Loucy (cell line): ENCODE measurements around the gene PLA2G4F.

Source experiments
- H2AFZ ChIP-seq: fragments of 200-600 bp; sonication (generic); 2 replicates; pipeline ENCODE4 v1.6.0; 2016; ENCODE audit warnings: antibody characterized with exemption, mild to moderate bottlenecking, low read length, moderate library complexity
- H3F3A ChIP-seq: fragments of 200-600 bp; 2 replicates; pipeline ENCODE4 v1.6.0; 2016; ENCODE audit warnings: antibody characterized with exemption, low read depth, mild to moderate bottlenecking
- H3K27me3 ChIP-seq: fragments of 200-600 bp; sonication (generic); 2 replicates; pipeline ENCODE4 v1.6.1; 2014; ENCODE audit warnings: low read length, mild to moderate bottlenecking; ENCODE audit not compliant: insufficient read depth, poor library complexity, severe bottlenecking
- H3K36me3 ChIP-seq: fragments of 200-600 bp; sonication (generic); 2 replicates; pipeline ENCODE4 v1.6.1; 2016; ENCODE audit warnings: low read length; ENCODE audit not compliant: insufficient read depth
- H3K4me1 ChIP-seq: fragments of 200-600 bp; sonication (generic); 2 replicates; pipeline ENCODE4 v1.5.1; 2014; ENCODE audit warnings: low read length, mild to moderate bottlenecking; ENCODE audit not compliant: insufficient read depth, poor library complexity, severe bottlenecking
- H3K4me2 ChIP-seq: fragments of 200-600 bp; sonication (generic); 2 replicates; pipeline ENCODE4 v1.6.0; 2014; ENCODE audit warnings: antibody characterized with exemption, low read length, low read depth, mild to moderate bottlenecking; ENCODE audit not compliant: poor library complexity, severe bottlenecking
- H3K4me3 ChIP-seq: fragments of 200-600 bp; sonication (generic); 2 replicates; pipeline ENCODE4 v1.5.1; 2014; ENCODE audit warnings: low read length, mild to moderate bottlenecking, mixed read lengths; ENCODE audit not compliant: poor library complexity, severe bottlenecking
- H3K79me2 ChIP-seq: fragments of 200-600 bp; sonication (generic); 2 replicates; pipeline ENCODE4 v1.6.1; 2014; ENCODE audit warnings: low read length; ENCODE audit not compliant: insufficient read depth
- H3K9ac ChIP-seq: fragments of 200-600 bp; sonication (generic); 2 replicates; pipeline ENCODE4 v1.6.0; 2014; ENCODE audit warnings: mild to moderate bottlenecking, low read depth, low read length, moderate library complexity; ENCODE audit not compliant: poor library complexity, severe bottlenecking
- H3K9me2 ChIP-seq: fragments of 200-600 bp; sonication (generic); replicated peaks from 2 replicates; pipeline ENCODE4 v1.6.1; 2016; ENCODE audit warnings: low read depth, low read length, mixed read lengths
- H3K9me3 ChIP-seq: fragments of 200-600 bp; sonication (generic); 2 replicates; pipeline ENCODE4 v1.6.1; 2014; ENCODE audit warnings: mild to moderate bottlenecking, antibody characterized with exemption, low read length, low read depth; ENCODE audit not compliant: insufficient read depth
- H4K20me1 ChIP-seq: fragments of 200-600 bp; sonication (generic); 2 replicates; pipeline ENCODE4 v1.6.0; 2014; ENCODE audit warnings: antibody characterized with exemption, low read length, mild to moderate bottlenecking; ENCODE audit not compliant: insufficient read depth, poor library complexity, severe bottlenecking
- CTCF ChIP-seq: fragments of 200-600 bp; sonication (generic); conservative IDR thresholded peaks from 2 replicates; pipeline ENCODE4 v1.5.1; 2014; ENCODE audit warnings: mild to moderate bottlenecking, antibody characterized with exemption, low read length
- EZH2phosphoT487 ChIP-seq: fragments of 200-600 bp; IDR thresholded peaks from 2 replicates; pipeline ENCODE4 v1.6.1; 2018; ENCODE audit warnings: antibody characterized with exemption, mild to moderate bottlenecking, moderate library complexity, borderline replicate concordance

PLA2G4F gene

GRCh38 chr15:42143356-42143755 is 13.1 kb downstream of the PLA2G4F start:
- Histone ChIP-seq H3K4me3 (no peak overlapping the region), H4K20me1 (no peaks in the 10 kb centered on the region), H3K79me2 (no peaks in the 10 kb centered on the region), H3K4me2 (no peak overlapping the region), H2AFZ (no peak overlapping the region), H3F3A (no peaks in the 10 kb centered on the region), H3K27me3 (no peaks in the 10 kb centered on the region), H3K9me2 (no peaks in the 10 kb centered on the region), H3K36me3 (no peaks in the 10 kb centered on the region), H3K9me3 (no peaks in the 10 kb centered on the region), H3K4me1 (no peaks in the 10 kb centered on the region), H3K9ac (no peak overlapping the region)
- TF ChIP-seq CTCF = no peak
- TF ChIP-seq EZH2phosphoT487 = no peak

DNA sequence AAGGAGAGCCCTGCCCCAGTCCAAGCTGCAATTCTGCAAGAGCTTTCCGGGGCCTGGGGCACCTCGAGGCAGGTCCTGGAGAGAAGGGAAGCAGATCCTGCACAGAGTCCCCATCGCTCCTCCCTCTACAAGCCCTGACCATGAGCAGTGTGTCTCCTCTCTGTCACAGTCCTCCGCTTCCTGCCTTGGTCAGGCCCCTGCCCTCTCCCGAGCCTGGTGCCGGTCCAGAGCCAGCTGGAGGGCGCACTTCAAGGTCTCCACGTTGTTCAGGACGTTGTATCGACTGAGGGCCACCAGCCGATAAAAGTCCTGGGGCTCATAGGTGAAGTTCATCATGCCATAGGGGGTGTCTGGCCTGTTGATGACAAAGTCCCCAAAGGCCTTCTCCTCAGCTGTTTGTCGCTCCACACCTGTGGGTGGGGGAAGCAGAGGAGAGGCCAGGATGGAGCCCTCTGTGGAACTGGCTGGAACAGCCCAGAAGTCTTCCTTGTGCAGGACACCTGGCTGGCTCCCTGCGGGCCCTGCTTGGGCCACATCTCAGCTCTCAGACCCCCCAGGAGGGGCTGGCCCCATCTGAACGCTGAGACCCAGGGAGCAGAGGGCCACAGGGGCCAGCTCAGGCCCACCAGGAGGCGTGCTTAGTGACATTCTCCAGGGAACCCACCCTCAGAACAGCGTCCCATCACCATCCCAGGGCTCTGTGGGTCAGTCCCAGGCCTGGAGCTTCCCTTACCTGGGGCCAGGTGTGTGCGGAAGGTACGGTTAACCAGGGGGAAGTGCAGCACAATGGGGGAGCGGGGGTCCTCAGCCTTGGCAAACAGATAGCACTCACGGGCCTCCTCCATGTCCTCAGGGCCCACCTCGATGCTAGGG is 14.4 kb downstream of the PLA2G4F start:
- TF ChIP-seq CTCF (no peak), EZH2phosphoT487 (no peak)
- Histone ChIP-seq H3K9me2 (no peaks in the 10 kb centered on the region), H3K9ac (no peak overlapping the region), H3K79me2 (no peaks in the 10 kb centered on the region), H3K36me3 (no peaks in the 10 kb centered on the region), H3K4me2 (no peak overlapping the region), H3K4me1 (no peaks in the 10 kb centered on the region), H3F3A (no peaks in the 10 kb centered on the region), H3K9me3 (no peaks in the 10 kb centered on the region), H4K20me1 (no peaks in the 10 kb centered on the region), H3K27me3 (no peaks in the 10 kb centered on the region), H3K4me3 (no peak overlapping the region), H2AFZ (no peak overlapping the region)

- H3K36me3 ChIP-seq = no peaks in the 10 kb centered on the region
- H3K9ac ChIP-seq = no peak overlapping the region
- H4K20me1 ChIP-seq = no peaks in the 10 kb centered on the region
- H3K4me1 ChIP-seq = no peaks in the 10 kb centered on the region
- H2AFZ ChIP-seq = no peak overlapping the region
- no peak overlapping the region for H3K4me3 ChIP-seq
- no peaks in the 10 kb centered on the region for H3F3A ChIP-seq
- TF ChIP-seq EZH2phosphoT487 (no peak), CTCF (no peak)
- no peaks in the 10 kb centered on the region for H3K79me2 ChIP-seq
- H3K4me2 ChIP-seq = no peak overlapping the region
- H3K9me2 ChIP-seq = no peaks in the 10 kb centered on the region
- H3K9me3 ChIP-seq = no peaks in the 10 kb centered on the region
- H3K27me3 ChIP-seq = no peaks in the 10 kb centered on the region
These were observed 15.2 kb downstream of the PLA2G4F start for GRCh38 chr15:42141246-42141645.
